LNCaP clone FGC (cell line): ENCODE data around the gene MT1G.
"Not testable (repeated sequence)": the region's sequence is repeated elsewhere in the genome, so short reads cannot be mapped to it uniquely, and the experiment has no call there.

Experiments
- DNase-seq: peaks from one replicate; pipeline ENCODE4 v3.0.0-alpha.2; 2011; ENCODE audit warnings: low read depth
- H3K4me3 ChIP-seq: 2 replicates; pipeline ENCODE4 v1.5.1; 2011; ENCODE audit warnings: mild to moderate bottlenecking, low read depth, low read length, control low read depth
- TF ChIP-seq, protein P1 (sequence below): IDR thresholded peaks from 2 replicates; pipeline ENCODE4 v1.5.1; 2012; ENCODE audit warnings: mild to moderate bottlenecking; ENCODE audit not compliant: control insufficient read depth, insufficient read depth; ENCODE audit errors: extremely low read depth

Gene MT1G

DNA sequence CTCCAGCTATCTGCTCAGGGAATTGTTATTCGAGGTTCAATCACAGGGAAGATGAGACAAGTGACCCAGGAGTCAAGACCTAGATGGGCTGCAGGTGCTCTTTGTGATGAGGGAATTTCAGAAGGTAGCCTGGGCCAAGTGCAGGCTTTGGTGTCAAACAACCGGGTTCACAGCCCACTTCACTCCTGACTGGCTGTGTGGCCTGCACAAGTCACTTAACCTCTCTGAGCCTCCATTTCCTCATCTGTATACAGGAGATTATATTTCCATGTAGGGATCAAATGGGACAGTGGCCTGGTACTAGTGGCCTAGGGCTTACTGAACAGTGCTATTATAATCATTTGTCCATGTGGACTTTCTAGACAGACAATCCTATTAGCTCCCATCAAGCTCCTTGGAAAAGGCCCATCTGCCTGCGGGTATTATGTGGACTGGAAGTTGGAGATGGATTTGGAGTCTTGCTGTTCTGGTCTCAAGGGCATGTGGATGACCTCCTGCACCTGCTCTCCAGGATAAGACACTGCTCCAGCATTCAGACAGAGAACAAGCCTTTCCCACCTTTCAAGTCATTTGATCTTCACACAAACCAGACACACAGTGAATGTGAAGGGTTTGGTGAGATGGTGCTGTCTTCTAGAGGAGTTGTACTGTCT is 11.3 kb upstream of the MT1G start:
- no peak overlapping the region for H3K4me3 ChIP-seq
- TF ChIP-seq, protein P1, sequence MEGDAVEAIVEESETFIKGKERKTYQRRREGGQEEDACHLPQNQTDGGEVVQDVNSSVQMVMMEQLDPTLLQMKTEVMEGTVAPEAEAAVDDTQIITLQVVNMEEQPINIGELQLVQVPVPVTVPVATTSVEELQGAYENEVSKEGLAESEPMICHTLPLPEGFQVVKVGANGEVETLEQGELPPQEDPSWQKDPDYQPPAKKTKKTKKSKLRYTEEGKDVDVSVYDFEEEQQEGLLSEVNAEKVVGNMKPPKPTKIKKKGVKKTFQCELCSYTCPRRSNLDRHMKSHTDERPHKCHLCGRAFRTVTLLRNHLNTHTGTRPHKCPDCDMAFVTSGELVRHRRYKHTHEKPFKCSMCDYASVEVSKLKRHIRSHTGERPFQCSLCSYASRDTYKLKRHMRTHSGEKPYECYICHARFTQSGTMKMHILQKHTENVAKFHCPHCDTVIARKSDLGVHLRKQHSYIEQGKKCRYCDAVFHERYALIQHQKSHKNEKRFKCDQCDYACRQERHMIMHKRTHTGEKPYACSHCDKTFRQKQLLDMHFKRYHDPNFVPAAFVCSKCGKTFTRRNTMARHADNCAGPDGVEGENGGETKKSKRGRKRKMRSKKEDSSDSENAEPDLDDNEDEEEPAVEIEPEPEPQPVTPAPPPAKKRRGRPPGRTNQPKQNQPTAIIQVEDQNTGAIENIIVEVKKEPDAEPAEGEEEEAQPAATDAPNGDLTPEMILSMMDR = no peak
- DNase-seq = no peak

- TF ChIP-seq, protein P1 = no peak
Measured at GRCh38 chr16:56677474-56677873, 9.6 kb upstream of the MT1G start.

GRCh38 chr16:56675685-56676210 is 7.9 kb upstream of the MT1G start:
- no peak for DNase-seq
- H3K4me3 ChIP-seq = no peak overlapping the region

More at GRCh38 chr16:56677474-56677873, 9.6 kb upstream of the MT1G start:
- H3K4me3 ChIP-seq = no peak overlapping the region
- no peak for DNase-seq

GRCh38 chr16:56674570-56674969 is 6.7 kb upstream of the MT1G start:
- not testable (repeated sequence) for H3K4me3 ChIP-seq, DNase-seq

More at GRCh38 chr16:56675685-56676210, 7.9 kb upstream of the MT1G start:
- TF ChIP-seq, protein P1 = no peak

DNA sequence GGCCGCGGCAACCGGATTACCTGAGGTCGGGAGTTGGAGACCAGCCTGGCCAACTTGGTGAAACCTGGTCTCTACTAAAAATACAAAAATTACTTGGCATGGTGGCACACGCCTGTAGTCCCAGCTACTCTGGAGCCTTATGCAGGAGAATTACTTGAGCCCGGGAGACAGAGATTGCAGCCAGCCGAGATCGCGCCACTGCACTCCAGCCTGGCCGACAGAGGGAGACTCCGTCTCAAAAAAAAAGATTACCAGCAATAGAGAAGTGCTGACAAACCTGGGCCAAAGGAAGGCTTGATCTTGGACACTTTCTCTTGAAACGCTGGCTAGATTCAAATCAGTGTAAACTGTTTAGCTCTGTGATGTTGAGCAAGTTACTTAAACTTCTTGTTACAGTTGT is 6.1 kb upstream of the MT1G start:
- DNase-seq = peak; percentile 19
- TF ChIP-seq, protein P1 = peak; percentile 71
- no peak overlapping the region for H3K4me3 ChIP-seq

- TF ChIP-seq, protein P1 = no peak
- no peak overlapping the region for H3K4me3 ChIP-seq
- no peak for DNase-seq
Measured at GRCh38 chr16:56672761-56673536, 5.1 kb upstream of the MT1G start.

DNA sequence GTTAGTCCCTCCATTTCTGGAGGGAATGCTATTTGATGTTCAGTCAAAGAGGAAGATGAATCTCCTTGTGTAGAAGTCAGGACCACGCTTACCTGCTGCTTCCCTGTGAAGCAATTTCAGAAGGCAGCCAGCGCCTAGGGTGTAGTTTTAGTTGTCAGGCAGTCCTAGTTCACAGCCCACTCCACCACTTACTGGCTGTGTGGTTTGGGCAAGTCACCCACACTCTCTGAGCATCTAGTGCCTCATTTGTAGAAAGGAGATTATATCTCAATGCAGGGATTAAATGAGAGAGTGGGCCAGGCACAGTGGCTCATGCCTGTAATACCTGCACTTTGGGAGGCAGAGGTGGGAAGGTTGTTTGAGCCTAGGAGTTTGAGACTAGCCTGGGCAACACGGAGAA is 4.3 kb upstream of the MT1G start:
- DNase-seq = not testable (repeated sequence)

DNA sequence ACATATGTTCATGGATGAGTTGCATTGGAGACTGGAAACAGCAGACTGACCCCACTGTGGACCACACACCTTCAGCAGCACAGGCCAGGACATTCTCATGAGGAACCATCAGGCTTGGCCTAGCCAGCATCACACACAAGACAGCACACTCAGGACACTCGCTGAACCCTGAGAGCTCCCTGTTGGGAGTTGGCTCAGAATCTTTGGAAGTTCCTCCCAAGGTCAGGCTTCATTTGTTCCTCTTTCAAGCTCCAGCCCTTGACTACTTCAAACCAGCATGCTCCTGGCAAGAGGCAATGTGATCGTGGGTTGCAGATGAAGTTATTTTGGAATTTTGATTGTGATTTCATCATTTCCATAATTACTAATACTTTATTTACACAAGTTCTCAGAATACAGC is 3.8 kb upstream of the MT1G start:
- DNase-seq, H3K4me3 ChIP-seq: not testable (repeated sequence)

More for the DNA sequence above, 4.3 kb upstream of the MT1G start:
- not testable (repeated sequence) for H3K4me3 ChIP-seq
